H1 (cell line): ENCODE measurements around the gene MYO16. TPM values are rescaled to one million over a fixed set of nuclear protein-coding genes. Genes with fewer than 3 reads are reported as not detected.

Experiments
- CTCF ChIA-PET: fragments of 300-600 bp; sonication (Branson Sonifier 250); formaldehyde crosslinking; loops from one replicate; lab custom pipeline; 2021; ENCODE audit not compliant: partially characterized antibody; lab: Charles Lee
- POLR2A ChIA-PET: fragments of 300-600 bp; sonication (Branson Sonifier 250); formaldehyde crosslinking; loops from one replicate; lab custom pipeline; 2021; ENCODE audit warnings: inconsistent platforms; ENCODE audit not compliant: partially characterized antibody; lab: Charles Lee
- DNase-seq, 2 experiments: peaks; one replicate each; pipeline versions ENCODE4 v3.0.0 to v3.0.0-alpha.2; 2010 to 2022; ENCODE audit warnings: low spot score in 2 of 2, low read depth in 1 of 2, mixed read lengths in 1 of 2
- FAIRE-seq: peaks from 2 replicates; lab custom pipeline; 2011; peaks lifted over from hg19 to GRCh38; lab: Jason Lieb, UNC
- H2AFZ ChIP-seq: 2 replicates; pipeline ENCODE4 v1.8.1; 2012; ENCODE audit warnings: low read length, inconsistent platforms
- H2AK5ac ChIP-seq: 2 replicates; pipeline ENCODE4 v1.6.1; 2013; ENCODE audit warnings: low read depth, low read length
- H2BK120ac ChIP-seq: replicated peaks from 2 replicates; pipeline ENCODE3; 2013; ENCODE audit warnings: low read depth, low read length, inconsistent platforms
- H2BK12ac ChIP-seq: 2 replicates; pipeline ENCODE4 v1.6.1; 2013; ENCODE audit warnings: low read depth, low read length
- H2BK15ac ChIP-seq: 2 replicates; pipeline ENCODE4 v1.6.1; 2013; ENCODE audit warnings: low read length
- H2BK20ac ChIP-seq: 2 replicates; pipeline ENCODE4 v1.6.1; 2013; ENCODE audit warnings: low read length
- H2BK5ac ChIP-seq: 2 replicates; pipeline ENCODE4 v1.6.1; 2013; ENCODE audit warnings: low read depth, low read length
- H3K14ac ChIP-seq: 2 replicates; pipeline ENCODE4 v1.6.1; 2013; ENCODE audit warnings: inconsistent platforms; ENCODE audit not compliant: insufficient read length
- H3K18ac ChIP-seq: 2 replicates; pipeline ENCODE4 v1.6.1; 2013; ENCODE audit warnings: low read length; ENCODE audit errors: extremely low read depth
- H3K23ac ChIP-seq: 2 replicates; pipeline ENCODE4 v1.6.1; 2013; ENCODE audit warnings: inconsistent platforms; ENCODE audit not compliant: insufficient read length
- H3K23me2 ChIP-seq: 2 replicates; pipeline ENCODE4 v1.6.1; 2013; ENCODE audit warnings: low read depth, low read length
- H3K27ac ChIP-seq: 2 replicates; pipeline ENCODE4 v1.6.1; 2011; ENCODE audit warnings: low read depth, low read length, inconsistent platforms
- H3K27me3 ChIP-seq, 4 experiments: replicated peaks in 1 of 4; 1 replicate in 1 of 4; 2 replicates in 3 of 4; pipeline versions ENCODE4 v1.6.1 to v1.8.1; 2011 to 2013; ENCODE audit warnings: low read length in 3 of 4, mild to moderate bottlenecking in 3 of 4, inconsistent platforms in 2 of 4, mixed read lengths in 2 of 4, moderate library complexity in 1 of 4; ENCODE audit not compliant: control insufficient read depth in 3 of 4, insufficient read depth in 3 of 4; ENCODE audit errors: extremely low read depth in 1 of 4
- H3K36me3 ChIP-seq, 4 experiments: 2 replicates each; pipeline versions ENCODE4 v1.6.1 to v1.8.1; 2011 to 2013; ENCODE audit warnings: mild to moderate bottlenecking in 4 of 4, low read length in 3 of 4, moderate library complexity in 2 of 4, control low read depth in 1 of 4, inconsistent platforms in 1 of 4; ENCODE audit not compliant: insufficient read depth in 4 of 4, control insufficient read depth in 2 of 4
- H3K4ac ChIP-seq: replicated peaks from 2 replicates; pipeline ENCODE3; 2013; ENCODE audit warnings: low read length, low read depth, mixed read lengths, inconsistent platforms; ENCODE audit not compliant: insufficient read length
- H3K4me1 ChIP-seq, 4 experiments: replicated peaks in 1 of 4; 1 replicate in 1 of 4; 2 replicates in 3 of 4; pipeline versions ENCODE4 v1.6.1 to v1.8.1; 2011 to 2013; ENCODE audit warnings: low read length in 3 of 4, inconsistent platforms in 2 of 4, mixed read lengths in 1 of 4; ENCODE audit not compliant: insufficient read depth in 4 of 4, control insufficient read depth in 3 of 4
- H3K4me2 ChIP-seq, 2 experiments: 2 replicates each; pipeline versions ENCODE4 v1.6.1 to v1.8.1; 2011 to 2013; ENCODE audit warnings: low read depth in 2 of 2, low read length in 2 of 2, control low read depth in 1 of 2, inconsistent platforms in 1 of 2, mild to moderate bottlenecking in 1 of 2; ENCODE audit not compliant: insufficient read depth in 1 of 2
- H3K4me3 ChIP-seq, 4 experiments: fragments of 200-600, 300-600 bp in 1 of 4; sonication (generic), shearing (Covaris generic), sonication (Bioruptor Twin) in 1 of 4; 2 replicates each; pipeline versions ENCODE4 v1.5.1 to v1.8.1; 2011 to 2016; ENCODE audit warnings: low read length in 4 of 4, low read depth in 3 of 4, control low read depth in 2 of 4, inconsistent platforms in 2 of 4, mild to moderate bottlenecking in 2 of 4, mixed read lengths in 1 of 4, moderate library complexity in 1 of 4; ENCODE audit not compliant: insufficient read depth in 2 of 4; ENCODE audit errors: extremely low read depth in 1 of 4
- H3K56ac ChIP-seq: replicated peaks from 2 replicates; pipeline ENCODE3; 2013; ENCODE audit warnings: low read depth, mild to moderate bottlenecking, mixed read lengths, low read length, inconsistent platforms; ENCODE audit not compliant: insufficient read length
- H3K79me1 ChIP-seq: 2 replicates; pipeline ENCODE4 v1.6.1; 2013; ENCODE audit warnings: low read depth, low read length, control low read depth
- H3K79me2 ChIP-seq, 2 experiments: 2 replicates each; pipeline versions ENCODE4 v1.6.1 to v1.8.1; 2012 to 2013; ENCODE audit warnings: low read length in 2 of 2, mild to moderate bottlenecking in 2 of 2, inconsistent platforms in 1 of 2; ENCODE audit not compliant: insufficient read depth in 2 of 2, control insufficient read depth in 1 of 2
- H3K9ac ChIP-seq, 4 experiments: replicated peaks in 1 of 4; 1 replicate in 1 of 4; 2 replicates in 3 of 4; pipeline versions ENCODE4 v1.6.1 to v1.8.1; 2011 to 2013; ENCODE audit warnings: low read depth in 3 of 4, low read length in 3 of 4, control low read depth in 2 of 4, mild to moderate bottlenecking in 2 of 4, moderate library complexity in 2 of 4, inconsistent platforms in 1 of 4; ENCODE audit errors: extremely low read depth in 1 of 4
- H3K9me3 ChIP-seq, 2 experiments: 2 replicates each; pipeline versions ENCODE4 v1.6.1 to v1.8.1; 2012 to 2013; ENCODE audit warnings: mild to moderate bottlenecking in 2 of 2, moderate library complexity in 2 of 2, control low read depth in 1 of 2, inconsistent platforms in 1 of 2, low read depth in 1 of 2, low read length in 1 of 2, mixed read lengths in 1 of 2; ENCODE audit not compliant: insufficient read depth in 2 of 2
- H4K20me1 ChIP-seq, 2 experiments: replicated peaks in 1 of 2; 2 replicates each; pipeline versions ENCODE3 to v1.8.1; 2011 to 2013; ENCODE audit warnings: inconsistent platforms in 2 of 2, low read length in 2 of 2, mild to moderate bottlenecking in 1 of 2; ENCODE audit not compliant: insufficient read depth in 2 of 2, control insufficient read depth in 1 of 2
- H4K5ac ChIP-seq: 2 replicates; pipeline ENCODE4 v1.6.1; 2013; ENCODE audit warnings: low read length, low read depth, mixed read lengths, inconsistent platforms; ENCODE audit not compliant: insufficient read length
- H4K8ac ChIP-seq: 2 replicates; pipeline ENCODE4 v1.8.0; 2013; ENCODE audit warnings: mild to moderate bottlenecking, moderate library complexity, low read length, inconsistent platforms; ENCODE audit not compliant: insufficient read depth; ENCODE audit errors: extremely low read depth
- H4K91ac ChIP-seq: replicated peaks from 2 replicates; pipeline ENCODE3; 2013; ENCODE audit warnings: low read length, mixed read lengths, inconsistent platforms; ENCODE audit not compliant: insufficient read length
- CHD1 ChIP-seq: IDR thresholded peaks from 2 replicates; pipeline ENCODE4 v1.6.1; 2012; ENCODE audit warnings: low read depth, low read length, improper control_type of control experiment
- CHD2 ChIP-seq: IDR thresholded peaks from 2 replicates; pipeline ENCODE4 v1.6.1; 2012; ENCODE audit warnings: low read length, improper control_type of control experiment
- NRF1 ChIP-seq: IDR thresholded peaks from 2 replicates; pipeline ENCODE4 v1.6.1; 2011; ENCODE audit warnings: mild to moderate bottlenecking, low read depth, low read length, improper control_type of control experiment
- SIRT6 ChIP-seq: IDR thresholded peaks from one replicate; pipeline ENCODE4 v1.7.1; 2012; ENCODE audit warnings: low read length, inconsistent platforms
- SP4 ChIP-seq: IDR thresholded peaks from 2 replicates; pipeline ENCODE4 v1.6.1; 2012; ENCODE audit warnings: low read length, inconsistent platforms
- SRF ChIP-seq: IDR thresholded peaks from 2 replicates; pipeline ENCODE4 v1.6.1; 2011; ENCODE audit warnings: mild to moderate bottlenecking, low read depth, low read length, moderate library complexity
- TAF7 ChIP-seq: optimal IDR thresholded peaks from 2 replicates; pipeline ENCODE3; 2011; ENCODE audit warnings: low read depth, mild to moderate bottlenecking, inconsistent platforms, low read length, moderate library complexity, borderline replicate concordance
- TBP ChIP-seq: IDR thresholded peaks from 2 replicates; pipeline ENCODE4 v1.6.1; 2011; ENCODE audit warnings: low read depth, low read length, improper control_type of control experiment
- WGBS, 2 experiments: shearing (Covaris generic) in 1 of 2; methylation state at CpG; one replicate each; pipeline versions ENCODE4 v1.1.6 to v1.1.7; 2013 to 2015; ENCODE audit warnings: low lambda C conversion rate in 2 of 2, mixed read lengths in 2 of 2, inconsistent platforms in 1 of 2, low coverage in 1 of 2, missing lambda C conversion rate in 1 of 2; ENCODE audit not compliant: insufficient replicate concordance in 2 of 2, insufficient coverage in 1 of 2, insufficient read length in 1 of 2; ENCODE audit errors: extremely low coverage in 1 of 2, missing lambda C conversion rate in 1 of 2; 5-methylcytosine and 5-hydroxymethylcytosine counted together
- polyA plus RNA-seq, 7 experiments: library from polyadenylated mRNA; depleted of rRNA in 3 of 7; stranded (reverse) in 5 of 7; unstranded in 2 of 7; fragments of >200 nt in 5 of 7; fragments of 200-250 nt in 2 of 7; gene quantifications; 1 replicate in 5 of 7; 2 replicates in 1 of 7; 4 replicates in 1 of 7; pipeline versions ENCODE4 v1.2.1 to v1.2.3, GENCODE V29; 2011 to 2013; ENCODE audit warnings: missing spikeins in 2 of 7, mixed read lengths in 2 of 7
- total RNA-seq: library from RNA; stranded (reverse); fragmentation: NEBNext Ultra II Directional; extraction: Animal tissue kit (Norgen Biotek cat#: 25700); gene quantifications from 2 replicates; pipeline ENCODE4 v1.2.1, GENCODE V29; 2021
- TF ChIP-seq, protein P1 (sequence below): IDR thresholded peaks from 2 replicates; pipeline ENCODE4 v1.6.1; 2012; ENCODE audit warnings: inconsistent platforms

MYO16 gene
- total and polyA plus RNA-seq, 2 of the 8 experiments (the other 6 are each of a cell fraction or from before 2014, with no cell fraction given) = 0.02 to 0.22 TPM

DNA sequence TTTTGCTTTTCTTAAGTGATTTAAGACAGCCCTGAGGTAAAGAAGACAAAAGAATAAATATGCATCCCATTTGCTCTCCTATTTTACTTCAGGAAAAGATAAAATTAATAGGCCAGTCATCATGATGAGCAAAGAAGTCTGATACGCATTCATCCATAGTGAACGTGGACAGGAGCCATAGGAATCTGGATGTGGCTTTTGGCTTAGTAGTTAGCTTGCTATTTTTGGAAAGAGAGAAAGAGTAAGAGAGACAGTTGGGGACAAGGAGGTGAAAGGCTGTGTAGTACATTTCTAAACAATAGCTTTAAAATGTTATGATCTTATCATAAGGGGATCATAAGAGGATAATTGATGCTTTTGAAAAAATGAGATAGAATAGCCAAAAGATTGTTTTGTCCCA, 611.7 kb downstream of the MYO16 start:
- Histone ChIP-seq H3K56ac (no peak overlapping the region), H3K27ac (no peak overlapping the region), H3K9ac (no peak overlapping the region), H2BK5ac (no peak overlapping the region), H4K20me1 (no peaks in the 10 kb centered on the region), H3K14ac (no peak overlapping the region), H3K4me1 (peaks cover 0 to 2% (median 0%) of the 10 kb centered on the region in 4 experiments; a peak in 1 of 7 replicates), H2BK12ac (no peak overlapping the region), H3K23ac (no peak overlapping the region), H4K5ac (no peak overlapping the region), H2BK15ac (no peak overlapping the region), H2BK120ac (no peak overlapping the region)
- POLR2A ChIA-PET = no interaction called here
- TF ChIP-seq TAF7 = no peak
- TF ChIP-seq, protein P1, sequence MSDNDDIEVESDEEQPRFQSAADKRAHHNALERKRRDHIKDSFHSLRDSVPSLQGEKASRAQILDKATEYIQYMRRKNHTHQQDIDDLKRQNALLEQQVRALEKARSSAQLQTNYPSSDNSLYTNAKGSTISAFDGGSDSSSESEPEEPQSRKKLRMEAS = no peak
- TF ChIP-seq CHD1 = no peak
- no peak for TF ChIP-seq NRF1
- no peak for TF ChIP-seq SIRT6
- TF ChIP-seq CHD2 = no peak
- no peak for TF ChIP-seq SRF
- TF ChIP-seq TBP = no peak
- no peak for TF ChIP-seq SP4
- TF ChIP-seq, all 59 proteins: peak for 0
- WGBS, 2 experiments = 98% methylated on average over 2 of the region's 2 CpGs; no CpG with 5 or more reads in 1 of the 2 experiments
- H3K18ac ChIP-seq = no peak overlapping the region
- H2AK5ac ChIP-seq = no peak overlapping the region
- no peaks in the 10 kb centered on the region for H3K36me3 ChIP-seq
- H4K8ac ChIP-seq = no peak overlapping the region
- no peaks in the 10 kb centered on the region for H3K27me3 ChIP-seq
- H3K79me2 ChIP-seq = no peaks in the 10 kb centered on the region
- FAIRE-seq (no peak), DNase-seq (no peak)
- no peak overlapping the region for H3K4me2 ChIP-seq
- H2BK20ac ChIP-seq = no peak overlapping the region
- no peaks in the 10 kb centered on the region for H3K23me2 ChIP-seq
- H3K79me1 ChIP-seq = no peaks in the 10 kb centered on the region
- CTCF ChIA-PET = no interaction called here
- H3K4me3 ChIP-seq = no peak overlapping the region
- H3K9me3 ChIP-seq = no peaks in the 10 kb centered on the region
- H4K91ac ChIP-seq = no peak overlapping the region
- no peak overlapping the region for H2AFZ ChIP-seq
- H3K4ac ChIP-seq = no peak overlapping the region
